Neutrophil (primary cell): ENCODE results near the gene PI4KA.

Experiments
- H3K27ac ChIP-seq: fragments of 200-600 bp; sonication (generic); 2 replicates; pipeline ENCODE4 v1.5.1; 2016; ENCODE audit warnings: mild to moderate bottlenecking, moderate library complexity
- H3K27me3 ChIP-seq: fragments of 200-600 bp; sonication (generic); 2 replicates; pipeline ENCODE4 v1.6.0; 2016; ENCODE audit warnings: mild to moderate bottlenecking
- H3K36me3 ChIP-seq: fragments of 200-600 bp; sonication (generic); 2 replicates; pipeline ENCODE4 v1.5.1; 2017
- H3K4me1 ChIP-seq, 2 experiments: fragments of 200-600 bp in 1 of 2; sonication (generic) in 1 of 2; 1 replicate in 1 of 2; 2 replicates in 1 of 2; pipeline versions ENCODE4 v1.5.1 to v1.6.1; 2013 to 2016; ENCODE audit warnings: low read depth in 1 of 2, low read length in 1 of 2, mild to moderate bottlenecking in 1 of 2, moderate library complexity in 1 of 2; ENCODE audit not compliant: control insufficient read depth in 1 of 2, insufficient read depth in 1 of 2
- H3K4me3 ChIP-seq, 2 experiments: fragments of 200-600 bp in 1 of 2; sonication (generic) in 1 of 2; 1 replicate in 1 of 2; 2 replicates in 1 of 2; pipeline ENCODE4 v1.5.1; 2013 to 2016; ENCODE audit warnings: low read depth in 1 of 2, low read length in 1 of 2, mild to moderate bottlenecking in 1 of 2, moderate library complexity in 1 of 2
- H3K9me3 ChIP-seq: fragments of 200-600 bp; sonication (generic); 2 replicates; pipeline ENCODE4 v1.5.1; 2016
- TF ChIP-seq, protein P1 (sequence below): fragments of 200-600 bp; sonication (generic); IDR thresholded peaks from 2 replicates; pipeline ENCODE4 v1.5.1; 2016; ENCODE audit warnings: antibody characterized with exemption

PI4KA gene

DNA sequence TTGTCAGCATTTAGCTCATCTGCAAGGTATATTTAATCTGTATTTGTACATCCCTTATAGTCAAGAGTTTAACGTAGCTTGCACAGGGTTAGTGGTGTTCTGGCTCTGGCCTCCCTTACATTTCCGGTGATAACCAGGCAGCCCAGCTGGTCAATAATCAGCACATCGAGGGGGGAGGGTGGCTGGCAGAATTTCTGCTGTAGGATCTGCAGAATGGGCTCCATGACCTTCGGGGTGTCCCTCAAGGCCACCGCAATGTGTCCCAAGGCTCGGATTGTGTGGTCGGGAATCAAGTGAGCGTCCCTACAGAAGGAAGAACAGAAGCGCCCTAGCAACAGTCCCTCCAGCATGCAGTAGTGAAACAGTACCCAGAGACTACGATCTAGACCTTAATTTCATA is 59.6 kb downstream of the PI4KA start:
- H3K9me3 ChIP-seq: no peaks in the 10 kb centered on the region
- H3K27me3 ChIP-seq: no peaks in the 10 kb centered on the region
- H3K36me3 ChIP-seq: peaks cover 96% of the 10 kb centered on the region
- no peak overlapping the region for H3K4me3 ChIP-seq
- TF ChIP-seq, protein P1, sequence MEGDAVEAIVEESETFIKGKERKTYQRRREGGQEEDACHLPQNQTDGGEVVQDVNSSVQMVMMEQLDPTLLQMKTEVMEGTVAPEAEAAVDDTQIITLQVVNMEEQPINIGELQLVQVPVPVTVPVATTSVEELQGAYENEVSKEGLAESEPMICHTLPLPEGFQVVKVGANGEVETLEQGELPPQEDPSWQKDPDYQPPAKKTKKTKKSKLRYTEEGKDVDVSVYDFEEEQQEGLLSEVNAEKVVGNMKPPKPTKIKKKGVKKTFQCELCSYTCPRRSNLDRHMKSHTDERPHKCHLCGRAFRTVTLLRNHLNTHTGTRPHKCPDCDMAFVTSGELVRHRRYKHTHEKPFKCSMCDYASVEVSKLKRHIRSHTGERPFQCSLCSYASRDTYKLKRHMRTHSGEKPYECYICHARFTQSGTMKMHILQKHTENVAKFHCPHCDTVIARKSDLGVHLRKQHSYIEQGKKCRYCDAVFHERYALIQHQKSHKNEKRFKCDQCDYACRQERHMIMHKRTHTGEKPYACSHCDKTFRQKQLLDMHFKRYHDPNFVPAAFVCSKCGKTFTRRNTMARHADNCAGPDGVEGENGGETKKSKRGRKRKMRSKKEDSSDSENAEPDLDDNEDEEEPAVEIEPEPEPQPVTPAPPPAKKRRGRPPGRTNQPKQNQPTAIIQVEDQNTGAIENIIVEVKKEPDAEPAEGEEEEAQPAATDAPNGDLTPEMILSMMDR: no peak
- no peak overlapping the region for H3K27ac ChIP-seq
- H3K4me1 ChIP-seq: no peaks in the 10 kb centered on the region

DNA sequence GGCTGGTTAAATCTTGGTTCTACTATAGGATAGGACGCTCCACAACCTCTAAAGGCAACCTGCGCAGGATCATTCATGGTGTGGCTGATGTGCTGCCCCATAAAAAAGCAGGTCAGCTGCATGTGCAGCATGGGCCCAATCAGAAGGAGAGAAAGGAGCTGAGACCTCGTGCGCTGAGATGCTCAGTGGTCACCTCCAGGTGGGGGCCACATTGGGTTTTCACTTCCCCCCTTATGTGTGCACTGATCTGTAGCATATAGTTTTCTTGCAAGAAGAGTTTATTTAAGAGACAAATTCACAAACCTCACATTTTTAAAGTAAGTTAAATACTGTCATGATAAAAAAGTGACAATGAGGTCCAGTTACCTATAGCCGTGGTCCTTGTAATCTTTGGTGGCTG is 60.4 kb downstream of the PI4KA start:
- H3K4me1 ChIP-seq: no peaks in the 10 kb centered on the region
- H3K4me3 ChIP-seq: no peak overlapping the region
- no peaks in the 10 kb centered on the region for H3K27me3 ChIP-seq
- H3K27ac ChIP-seq: no peak overlapping the region
- TF ChIP-seq, protein P1: no peak
- peaks cover 93% of the 10 kb centered on the region for H3K36me3 ChIP-seq
- no peaks in the 10 kb centered on the region for H3K9me3 ChIP-seq

DNA sequence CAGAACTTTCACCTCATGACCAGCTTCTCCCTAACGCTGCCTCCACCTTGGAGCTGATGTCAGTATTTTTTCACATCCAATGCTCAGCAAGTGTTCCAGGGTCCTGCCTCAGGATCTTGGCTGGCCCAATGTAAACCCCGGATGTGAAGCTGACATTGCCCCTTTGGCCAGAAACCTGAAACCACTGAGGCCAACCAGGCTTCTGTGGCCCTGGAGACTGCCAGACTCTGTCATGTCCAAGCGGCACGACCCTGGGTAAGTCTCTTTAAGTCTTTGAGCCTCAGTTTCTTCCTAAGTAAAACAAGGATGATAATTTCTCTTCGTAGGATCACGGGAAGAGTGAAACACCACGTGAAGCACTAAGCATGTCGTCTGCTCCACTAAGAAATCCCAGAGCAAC is 61.9 kb downstream of the PI4KA start:
- H3K9me3 ChIP-seq: no peaks in the 10 kb centered on the region
- no peaks in the 10 kb centered on the region for H3K27me3 ChIP-seq
- peaks cover 91% of the 10 kb centered on the region for H3K36me3 ChIP-seq
- H3K4me3 ChIP-seq: no peak overlapping the region
- TF ChIP-seq, protein P1: no peak
- H3K4me1 ChIP-seq: no peaks in the 10 kb centered on the region
- H3K27ac ChIP-seq: no peak overlapping the region

DNA sequence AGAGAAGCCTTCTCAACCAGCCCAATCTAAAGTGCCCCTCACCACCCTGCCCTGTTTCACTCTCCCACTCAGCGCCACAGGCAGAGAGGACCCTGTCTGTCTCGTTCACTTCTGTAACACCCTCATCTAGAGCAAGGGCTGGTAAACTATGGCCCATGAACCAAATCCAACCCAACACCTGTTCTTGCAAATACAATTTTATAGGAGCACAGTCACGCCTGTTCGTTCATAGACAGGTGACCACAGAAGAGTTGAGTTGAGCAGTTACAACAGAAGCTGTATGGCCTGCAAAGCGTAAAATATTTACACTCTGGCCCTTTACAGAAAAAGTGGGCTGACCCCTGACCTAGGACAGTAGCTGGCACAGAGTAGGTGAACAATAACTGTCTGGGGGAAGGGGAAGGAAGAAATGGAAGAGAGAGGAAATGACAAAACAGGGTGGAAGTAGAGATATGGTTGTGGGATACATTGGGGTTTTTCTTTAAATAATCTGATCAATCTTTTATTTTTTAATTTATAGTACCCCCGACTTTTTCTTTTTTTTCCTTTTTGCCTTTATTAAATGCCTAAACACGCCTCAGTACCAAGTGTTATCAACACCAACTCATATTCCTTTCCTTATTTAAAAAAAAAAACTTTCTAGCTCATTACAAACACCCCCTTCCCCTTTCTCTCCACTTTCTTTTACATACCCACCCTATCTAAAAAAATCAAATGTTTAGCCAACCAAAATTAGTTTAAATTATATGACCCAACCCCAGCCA is 63.8 kb downstream of the PI4KA start:
- H3K4me1 ChIP-seq: no peaks in the 10 kb centered on the region
- H3K9me3 ChIP-seq: no peaks in the 10 kb centered on the region
- H3K4me3 ChIP-seq: no peak overlapping the region
- TF ChIP-seq, protein P1: no peak
- no peak overlapping the region for H3K27ac ChIP-seq
- no peaks in the 10 kb centered on the region for H3K27me3 ChIP-seq
- H3K36me3 ChIP-seq: peaks cover 89% of the 10 kb centered on the region

DNA sequence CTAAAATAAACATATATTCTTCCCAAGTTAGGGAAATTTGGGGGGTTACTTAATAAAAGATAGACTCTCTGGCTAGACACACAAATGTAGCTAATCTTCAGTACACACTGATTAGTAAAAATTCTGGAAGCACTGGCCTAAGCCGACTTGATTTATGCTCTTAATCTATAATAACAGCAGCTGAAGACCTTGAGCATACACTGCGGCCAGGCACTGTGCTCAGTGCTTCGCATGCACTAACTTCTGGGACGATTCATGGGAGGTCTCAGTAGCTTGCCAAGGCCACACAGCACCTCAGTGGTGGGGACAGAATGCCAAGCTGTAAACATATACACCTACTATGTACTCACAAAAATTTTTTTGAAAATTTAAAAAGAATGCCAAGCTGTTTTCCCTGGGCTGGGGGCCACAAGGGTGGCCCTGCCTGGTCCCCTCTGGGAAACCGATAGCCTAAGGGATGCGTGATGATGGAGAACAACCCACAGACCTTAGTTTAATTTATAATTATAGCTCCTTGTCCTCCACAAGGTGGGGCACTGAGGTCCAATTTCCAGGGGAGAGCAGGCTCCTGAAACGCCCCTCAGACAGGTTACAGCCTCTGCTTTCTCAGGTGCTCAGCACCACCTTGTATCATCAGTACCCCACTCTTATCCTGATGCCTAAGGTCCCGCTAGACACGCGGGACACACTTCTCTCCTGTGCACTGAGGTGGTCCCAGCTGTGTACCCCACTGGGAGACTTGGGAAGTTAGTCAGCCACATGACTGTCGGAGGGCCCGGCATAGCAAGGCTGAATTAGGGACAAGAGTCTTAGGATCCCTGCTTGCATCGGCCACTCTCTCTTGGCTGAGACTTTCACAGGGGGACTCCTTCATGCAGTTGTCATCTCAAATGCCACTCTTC is 64.6 kb downstream of the PI4KA start:
- Histone ChIP-seq H3K4me3 (no peak overlapping the region), H3K27me3 (no peaks in the 10 kb centered on the region), H3K27ac (no peak overlapping the region), H3K9me3 (no peaks in the 10 kb centered on the region), H3K36me3 (peaks cover 89% of the 10 kb centered on the region), H3K4me1 (no peaks in the 10 kb centered on the region)
- TF ChIP-seq, protein P1: no peak
